ENCODE results near the gene CAMK2B. TPM values are rescaled to one million over a fixed set of nuclear protein-coding genes. Genes with fewer than 3 reads are reported as not detected.

The CAMK2B gene
- total and polyA plus RNA-seq, 2 of the 13 experiments (the other 11 are each of a cell fraction or from before 2014, with no cell fraction given), result 0.27 to 0.48 TPM

DNA sequence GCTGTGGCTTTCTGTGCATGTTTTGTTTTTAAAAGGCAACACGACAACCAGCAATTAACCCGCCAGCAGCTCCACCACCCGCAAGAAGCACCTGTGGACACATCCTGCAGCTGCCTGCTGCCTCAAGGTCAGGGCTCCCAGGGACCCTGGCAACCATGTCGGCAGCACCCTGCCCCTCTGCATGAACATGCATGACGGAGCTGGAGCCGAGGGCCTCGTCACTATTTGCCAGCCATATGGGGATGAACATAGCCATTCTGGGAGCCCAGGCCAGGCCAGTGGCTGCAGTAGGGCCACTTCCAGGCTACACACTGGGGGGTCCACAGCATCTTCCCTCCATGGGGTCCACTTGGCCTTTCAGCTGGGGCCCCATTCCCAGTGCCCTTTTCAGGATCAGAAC is 52.9 kb downstream of the CAMK2B start:
- Histone ChIP-seq H3K36me3 (replicated peaks in 1 of 2; ENCODE audit: control insufficient read depth in 1 of 2, insufficient read depth in 2 of 2, low read length in 2 of 2) (no peaks in the 10 kb centered on the region), H3K9me3 (ENCODE audit: low read length) (no peaks in the 10 kb centered on the region), H3K79me2 (ENCODE audit: insufficient read depth, low read length) (no peaks in the 10 kb centered on the region), H3K9ac (ENCODE audit: insufficient read depth, low read depth, low read length) (no peak overlapping the region), H2AFZ (ENCODE audit: low read length) (no peak overlapping the region), H3K4me2 (ENCODE audit: low read depth, low read length) (no peak overlapping the region), H3K27me3 (ENCODE audit: control insufficient read depth in 1 of 2, insufficient read depth in 2 of 2, low read length in 2 of 2) (peaks cover 28 to 82% of the 10 kb centered on the region in 2 experiments), H3K4me3 (replicated peaks in 1 of 3; ENCODE audit: insufficient read depth in 1 of 3, low read depth in 2 of 3, low read length in 3 of 3) (no peak overlapping the region), H3K4me1 (ENCODE audit: insufficient read depth, low read length) (no peaks in the 10 kb centered on the region), H4K20me1 (ENCODE audit: insufficient read depth, low read length) (no peaks in the 10 kb centered on the region), H3K27ac (ENCODE audit: extremely low read length, insufficient read depth, low read length) (no peak overlapping the region)
- POLR2A ChIA-PET, result no interaction called here
- no peak for FAIRE-seq
- CTCF ChIA-PET (ENCODE audit: low intra/inter-chr PET ratio, low total read pairs), result no interaction called here
- no CpG with 5 or more reads among the region's 7 CpGs for WGBS (ENCODE audit: low lambda C conversion rate)
- no peak for DNase-seq (ENCODE audit: low spot score)
- TF ChIP-seq, protein P1, sequence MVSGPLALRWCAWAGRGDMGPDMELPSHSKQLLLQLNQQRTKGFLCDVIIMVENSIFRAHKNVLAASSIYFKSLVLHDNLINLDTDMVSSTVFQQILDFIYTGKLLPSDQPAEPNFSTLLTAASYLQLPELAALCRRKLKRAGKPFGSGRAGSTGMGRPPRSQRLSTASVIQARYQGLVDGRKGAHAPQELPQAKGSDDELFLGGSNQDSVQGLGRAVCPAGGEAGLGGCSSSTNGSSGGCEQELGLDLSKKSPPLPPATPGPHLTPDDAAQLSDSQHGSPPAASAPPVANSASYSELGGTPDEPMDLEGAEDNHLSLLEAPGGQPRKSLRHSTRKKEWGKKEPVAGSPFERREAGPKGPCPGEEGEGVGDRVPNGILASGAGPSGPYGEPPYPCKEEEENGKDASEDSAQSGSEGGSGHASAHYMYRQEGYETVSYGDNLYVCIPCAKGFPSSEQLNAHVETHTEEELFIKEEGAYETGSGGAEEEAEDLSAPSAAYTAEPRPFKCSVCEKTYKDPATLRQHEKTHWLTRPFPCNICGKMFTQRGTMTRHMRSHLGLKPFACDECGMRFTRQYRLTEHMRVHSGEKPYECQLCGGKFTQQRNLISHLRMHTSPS (CRISPR knock-in tag; IDR thresholded peaks at IDR 0.05; ENCODE audit: low read depth), result no peak
- TF ChIP-seq KDM5B (CRISPR knock-in tag; IDR thresholded peaks at IDR 0.05; ENCODE audit: borderline replicate concordance) (no peak), CBX5 (CRISPR knock-in tag; IDR thresholded peaks at IDR 0.05; ENCODE audit: borderline replicate concordance) (no peak), ZEB1 (IDR thresholded peaks at IDR 0.05; ENCODE audit: insufficient replicate concordance, low read depth) (no peak), ZFP82 (CRISPR knock-in tag; IDR thresholded peaks at IDR 0.05; ENCODE audit: borderline replicate concordance) (no peak), ZNF549 (CRISPR knock-in tag; IDR thresholded peaks at IDR 0.05) (no peak), ZNF605 (CRISPR knock-in tag; IDR thresholded peaks at IDR 0.05) (no peak), NFKBIZ (CRISPR knock-in tag; IDR thresholded peaks at IDR 0.05) (no peak)
- TF ChIP-seq, protein P2, sequence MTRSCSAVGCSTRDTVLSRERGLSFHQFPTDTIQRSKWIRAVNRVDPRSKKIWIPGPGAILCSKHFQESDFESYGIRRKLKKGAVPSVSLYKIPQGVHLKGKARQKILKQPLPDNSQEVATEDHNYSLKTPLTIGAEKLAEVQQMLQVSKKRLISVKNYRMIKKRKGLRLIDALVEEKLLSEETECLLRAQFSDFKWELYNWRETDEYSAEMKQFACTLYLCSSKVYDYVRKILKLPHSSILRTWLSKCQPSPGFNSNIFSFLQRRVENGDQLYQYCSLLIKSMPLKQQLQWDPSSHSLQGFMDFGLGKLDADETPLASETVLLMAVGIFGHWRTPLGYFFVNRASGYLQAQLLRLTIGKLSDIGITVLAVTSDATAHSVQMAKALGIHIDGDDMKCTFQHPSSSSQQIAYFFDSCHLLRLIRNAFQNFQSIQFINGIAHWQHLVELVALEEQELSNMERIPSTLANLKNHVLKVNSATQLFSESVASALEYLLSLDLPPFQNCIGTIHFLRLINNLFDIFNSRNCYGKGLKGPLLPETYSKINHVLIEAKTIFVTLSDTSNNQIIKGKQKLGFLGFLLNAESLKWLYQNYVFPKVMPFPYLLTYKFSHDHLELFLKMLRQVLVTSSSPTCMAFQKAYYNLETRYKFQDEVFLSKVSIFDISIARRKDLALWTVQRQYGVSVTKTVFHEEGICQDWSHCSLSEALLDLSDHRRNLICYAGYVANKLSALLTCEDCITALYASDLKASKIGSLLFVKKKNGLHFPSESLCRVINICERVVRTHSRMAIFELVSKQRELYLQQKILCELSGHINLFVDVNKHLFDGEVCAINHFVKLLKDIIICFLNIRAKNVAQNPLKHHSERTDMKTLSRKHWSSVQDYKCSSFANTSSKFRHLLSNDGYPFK (CRISPR knock-in tag; IDR thresholded peaks at IDR 0.05; ENCODE audit: borderline replicate concordance), result no peak
- no peak for ATAC-seq
- BruUV-seq (replicated peaks), result no TSS peak
- intact Hi-C loops (cut with micrococcal nuclease; ENCODE audit: unreplicated experiment), result no loop called here
- in situ Hi-C loops (cut with HindIII; ENCODE audit: extremely low pct_ligation_motif_present, low pct_unique_long_range_greater_than_20kb), result no loop called here
